HTR-8/SVneo (cell line): Measurements from ENCODE around the gene DNAH5.

Source experiments
- DNase-seq: peaks from one replicate; pipeline ENCODE4 v3.0.0; 2011; ENCODE audit warnings: low spot score, mixed read lengths; ENCODE audit not compliant: insufficient read length
- FAIRE-seq: peaks from 2 replicates; lab custom pipeline; 2011; peaks lifted over from hg19 to GRCh38; lab: Jason Lieb, UNC

DNAH5 gene

GRCh38 chr5:13653709-13654108 is 290.8 kb downstream of the DNAH5 start:
- FAIRE-seq (no peak), DNase-seq (no peak)

GRCh38 chr5:13649656-13650055 is 294.8 kb downstream of the DNAH5 start:
- DNase-seq: no peak
- no peak for FAIRE-seq

- FAIRE-seq: no peak
These were observed 295.7 kb downstream of the DNAH5 start for GRCh38 chr5:13648822-13649221.

GRCh38 chr5:13643734-13644133 is 300.8 kb downstream of the DNAH5 start:
- FAIRE-seq (no peak), DNase-seq (no peak)

More at GRCh38 chr5:13648822-13649221, 295.7 kb downstream of the DNAH5 start:
- DNase-seq: no peak

GRCh38 chr5:13643196-13643595 is 301.3 kb downstream of the DNAH5 start:
- DNase-seq (no peak), FAIRE-seq (no peak)
